Gastroesophageal sphincter (tissue), 3 donors: ENCODE data around the gene HLX.

Experiments used
- CTCF ChIP-seq, 4 experiments: fragments of 200-600 bp in 2 of 4; fragments of 450-650 bp in 2 of 4; sonication (generic) in 1 of 4; IDR thresholded peaks; one replicate each; pipeline ENCODE4 v1.5.1; 2017 to 2019; ENCODE audit warnings: antibody characterized with exemption in 4 of 4, mild to moderate bottlenecking in 2 of 4, moderate library complexity in 2 of 4
- EP300 ChIP-seq: sonication (generic); formaldehyde crosslinking; IDR thresholded peaks from one replicate; pipeline ENCODE4 v1.6.1; 2017; ENCODE audit warnings: antibody characterized with exemption, mild to moderate bottlenecking

GRCh38 chr1:220875260-220875659, 4.0 kb upstream of the HLX start:
- TF ChIP-seq EP300: no peak
- TF ChIP-seq CTCF (IDR thresholded peaks at IDR 0.05): no peak
